Measurements from ENCODE around the gene RNF223. TPM values are rescaled to one million over a fixed set of nuclear protein-coding genes. Genes with fewer than 3 reads are reported as not detected.

Gene RNF223
- total and polyA plus RNA-seq, 2 of the 13 experiments (the other 11 are each of a cell fraction or from before 2014, with no cell fraction given): 0.03 TPM; not detected in 1

GRCh38 chr1:1092149-1092855 lies 18.2 kb upstream of the RNF223 start:
- POLR2A ChIA-PET: no interaction called here

DNA sequence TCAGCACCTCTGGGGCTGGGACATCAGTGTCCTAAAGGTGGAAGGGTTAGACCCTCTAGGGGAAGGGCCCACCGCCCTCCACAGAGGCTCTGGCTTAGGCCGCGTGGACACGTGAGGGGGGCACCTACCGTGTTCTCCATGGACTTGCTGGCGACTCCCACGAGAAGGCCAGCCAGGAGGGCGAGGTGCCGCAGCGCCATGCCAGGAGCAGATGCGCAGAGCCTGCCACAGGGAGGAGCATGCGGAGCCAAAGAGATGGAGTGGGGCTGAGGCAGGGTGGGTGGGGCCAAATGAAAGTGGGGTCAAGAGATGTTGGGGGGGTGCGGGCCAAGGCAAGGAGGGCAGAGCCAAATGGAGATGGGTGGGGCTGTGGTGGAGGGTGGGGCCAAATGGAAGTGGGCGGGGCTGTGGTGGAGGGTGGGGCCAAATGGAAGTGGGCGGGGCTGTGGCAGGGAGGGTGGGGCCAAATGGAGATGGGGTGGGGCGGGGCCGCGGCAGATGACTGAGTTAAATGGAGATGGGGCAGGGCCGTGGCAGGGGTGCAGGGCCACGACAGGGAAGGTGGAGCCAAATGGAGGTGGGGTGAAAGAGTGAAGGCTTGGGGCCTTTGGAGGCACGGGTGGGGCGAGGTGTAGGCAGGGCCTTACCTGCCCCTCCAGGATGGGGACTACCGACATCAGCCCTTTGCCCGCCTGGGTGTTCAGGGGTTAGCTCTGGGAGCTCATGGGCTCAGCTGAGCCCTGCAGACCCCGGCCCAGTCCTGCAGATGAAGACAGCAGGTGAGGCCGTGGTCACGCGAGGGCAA lies 17.4 kb upstream of the RNF223 start:
- DNase-seq (ENCODE audit: low spot score) (no peak), FAIRE-seq (no peak), ATAC-seq (no peak; the same call in 2 of the 3 replicates)
- H4K20me1 ChIP-seq (ENCODE audit: insufficient read depth, low read length): no peaks in the 10 kb centered on the region
- H3K27me3 ChIP-seq (ENCODE audit: control insufficient read depth in 1 of 2, insufficient read depth in 2 of 2, low read length in 2 of 2): no peaks in the 10 kb centered on the region
- H3K9me3 ChIP-seq (ENCODE audit: low read length): no peaks in the 10 kb centered on the region
- 93% methylated on average over 21 of the region's 28 CpGs for WGBS (ENCODE audit: low lambda C conversion rate)
- H3K4me2 ChIP-seq (ENCODE audit: low read depth, low read length): no peak overlapping the region
- H3K4me1 ChIP-seq (ENCODE audit: insufficient read depth, low read length): no peaks in the 10 kb centered on the region
- BruUV-seq (replicated peaks): no TSS peak
- H2AFZ ChIP-seq (ENCODE audit: low read length): no peak overlapping the region
- no peak overlapping the region for H3K4me3 ChIP-seq (replicated peaks in 1 of 3; ENCODE audit: insufficient read depth in 1 of 3, low read depth in 2 of 3, low read length in 3 of 3)
- no peaks in the 10 kb centered on the region for H3K36me3 ChIP-seq (replicated peaks in 1 of 2; ENCODE audit: control insufficient read depth in 1 of 2, insufficient read depth in 2 of 2, low read length in 2 of 2)
- no peaks in the 10 kb centered on the region for H3K79me2 ChIP-seq (ENCODE audit: insufficient read depth, low read length)
- no peak overlapping the region for H3K9ac ChIP-seq (ENCODE audit: insufficient read depth, low read depth, low read length)
- H3K27ac ChIP-seq (ENCODE audit: extremely low read length, insufficient read depth, low read length): no peak overlapping the region
- CTCF ChIA-PET (ENCODE audit: low intra/inter-chr PET ratio, low total read pairs): no interaction called here
- intact Hi-C loops (cut with micrococcal nuclease; ENCODE audit: unreplicated experiment): no loop called here
- POLR2A ChIA-PET: no interaction called here
- in situ Hi-C loops (cut with HindIII; ENCODE audit: extremely low pct_ligation_motif_present, low pct_unique_long_range_greater_than_20kb): no loop called here
- no peak for TF ChIP-seq ARNT2 (CRISPR knock-in tag; IDR thresholded peaks at IDR 0.05; ENCODE audit: low read depth)
- TF ChIP-seq, protein P1, sequence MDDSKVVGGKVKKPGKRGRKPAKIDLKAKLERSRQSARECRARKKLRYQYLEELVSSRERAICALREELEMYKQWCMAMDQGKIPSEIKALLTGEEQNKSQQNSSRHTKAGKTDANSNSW (CRISPR knock-in tag; IDR thresholded peaks at IDR 0.05; ENCODE audit: borderline replicate concordance): no peak
- TF ChIP-seq FOXO1 (CRISPR knock-in tag; IDR thresholded peaks at IDR 0.05): no peak
- no peak for TF ChIP-seq ISX (CRISPR knock-in tag; conservative IDR thresholded peaks at IDR 0.05)
- TF ChIP-seq RAD21 (CRISPR knock-in tag; IDR thresholded peaks at IDR 0.05): no peak
- TF ChIP-seq TBX2 (CRISPR knock-in tag; IDR thresholded peaks at IDR 0.05; ENCODE audit: borderline replicate concordance): no peak
- TF ChIP-seq ZNF143 (CRISPR knock-in tag; IDR thresholded peaks at IDR 0.05): no peak
- TF ChIP-seq ZNF468 (CRISPR knock-in tag; IDR thresholded peaks at IDR 0.05): no peak
- TF ChIP-seq SMARCE1 (IDR thresholded peaks at IDR 0.05; ENCODE audit: borderline replicate concordance): no peak
- TF ChIP-seq, protein P2, sequence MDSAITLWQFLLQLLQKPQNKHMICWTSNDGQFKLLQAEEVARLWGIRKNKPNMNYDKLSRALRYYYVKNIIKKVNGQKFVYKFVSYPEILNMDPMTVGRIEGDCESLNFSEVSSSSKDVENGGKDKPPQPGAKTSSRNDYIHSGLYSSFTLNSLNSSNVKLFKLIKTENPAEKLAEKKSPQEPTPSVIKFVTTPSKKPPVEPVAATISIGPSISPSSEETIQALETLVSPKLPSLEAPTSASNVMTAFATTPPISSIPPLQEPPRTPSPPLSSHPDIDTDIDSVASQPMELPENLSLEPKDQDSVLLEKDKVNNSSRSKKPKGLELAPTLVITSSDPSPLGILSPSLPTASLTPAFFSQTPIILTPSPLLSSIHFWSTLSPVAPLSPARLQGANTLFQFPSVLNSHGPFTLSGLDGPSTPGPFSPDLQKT (CRISPR knock-in tag; IDR thresholded peaks at IDR 0.05; ENCODE audit: borderline replicate concordance): no peak
- no peak for TF ChIP-seq SP140L (CRISPR knock-in tag; IDR thresholded peaks at IDR 0.05; ENCODE audit: borderline replicate concordance)
- TF ChIP-seq ZNF280B (CRISPR knock-in tag; IDR thresholded peaks at IDR 0.05; ENCODE audit: borderline replicate concordance): no peak
- TF ChIP-seq ZNF354B (CRISPR knock-in tag; IDR thresholded peaks at IDR 0.05): no peak

More at GRCh38 chr1:1092149-1092855, 18.2 kb upstream of the RNF223 start:
- H3K79me2 ChIP-seq (ENCODE audit: insufficient read depth, low read length): no peaks in the 10 kb centered on the region
- no peak overlapping the region for H3K27ac ChIP-seq (ENCODE audit: extremely low read length, insufficient read depth, low read length)
- no peaks in the 10 kb centered on the region for H4K20me1 ChIP-seq (ENCODE audit: insufficient read depth, low read length)
- FAIRE-seq (no peak), DNase-seq (ENCODE audit: low spot score) (no peak), ATAC-seq (no peak)
- no TSS peak for BruUV-seq (replicated peaks)
- in situ Hi-C loops (cut with HindIII; ENCODE audit: extremely low pct_ligation_motif_present, low pct_unique_long_range_greater_than_20kb): no loop called here
- no peak overlapping the region for H3K4me3 ChIP-seq (replicated peaks in 1 of 3; ENCODE audit: insufficient read depth in 1 of 3, low read depth in 2 of 3, low read length in 3 of 3)
- intact Hi-C loops (cut with micrococcal nuclease; ENCODE audit: unreplicated experiment): no loop called here
- no peaks in the 10 kb centered on the region; a peak in 1 of 5 replicates for H3K27me3 ChIP-seq (ENCODE audit: control insufficient read depth in 1 of 2, insufficient read depth in 2 of 2, low read length in 2 of 2)
- H3K4me1 ChIP-seq (ENCODE audit: insufficient read depth, low read length): peaks cover 5% of the 10 kb centered on the region
- no peak overlapping the region for H3K4me2 ChIP-seq (ENCODE audit: low read depth, low read length)
- WGBS (ENCODE audit: low lambda C conversion rate): 93% methylated on average over 14 of the region's 28 CpGs
- H3K9ac ChIP-seq (ENCODE audit: insufficient read depth, low read depth, low read length): no peak overlapping the region
- no peak overlapping the region for H2AFZ ChIP-seq (ENCODE audit: low read length)
- no peaks in the 10 kb centered on the region for H3K36me3 ChIP-seq (replicated peaks in 1 of 2; ENCODE audit: control insufficient read depth in 1 of 2, insufficient read depth in 2 of 2, low read length in 2 of 2)
- H3K9me3 ChIP-seq (ENCODE audit: low read length): no peaks in the 10 kb centered on the region
- TF ChIP-seq AGO2 (optimal IDR thresholded peaks at IDR 0.05; ENCODE audit: low read depth, low read length) (peak; percentile 27), ZNF777 (CRISPR knock-in tag; IDR thresholded peaks at IDR 0.05) (no peak)
- CTCF ChIA-PET (ENCODE audit: low intra/inter-chr PET ratio, low total read pairs): no interaction called here

Measured in HepG2 (cell line).